ENCODE data around the gene LTBP4.

The LTBP4 gene

GRCh38 chr19:40677156-40677555 is 76.0 kb downstream of the LTBP4 start:
- no peaks in the 10 kb centered on the region for H3K9me3 ChIP-seq (ENCODE audit: control insufficient read depth, insufficient read depth, low read length)
- no peaks in the 10 kb centered on the region for H4K20me1 ChIP-seq (ENCODE audit: control insufficient read depth, insufficient read depth, low read depth, low read length)
- no peaks in the 10 kb centered on the region for H3K9me2 ChIP-seq (replicated peaks; ENCODE audit: control insufficient read depth, low read length)
- no peaks in the 10 kb centered on the region for H3K4me1 ChIP-seq (ENCODE audit: control insufficient read depth, low read length)
- H3K79me2 ChIP-seq (ENCODE audit: control insufficient read depth, low read length), result no peaks in the 10 kb centered on the region
- no peak overlapping the region for H3K4me2 ChIP-seq (ENCODE audit: low read length)
- H3K4me3 ChIP-seq (ENCODE audit: low read length), result no peak overlapping the region
- no peaks in the 10 kb centered on the region for H3K36me3 ChIP-seq (ENCODE audit: control insufficient read depth, low read length)
- H3K27me3 ChIP-seq (ENCODE audit: control insufficient read depth, low read length), result no peaks in the 10 kb centered on the region
- no peaks in the 10 kb centered on the region for H3F3A ChIP-seq (ENCODE audit: control insufficient read depth, insufficient read depth)
- no peak overlapping the region for H3K27ac ChIP-seq (ENCODE audit: low read depth, low read length)
- no peak for TF ChIP-seq EZH2phosphoT487 (IDR thresholded peaks at IDR 0.05; ENCODE audit: borderline replicate concordance, low read length)
- TF ChIP-seq CTCF (IDR thresholded peaks at IDR 0.05; ENCODE audit: low read depth, low read length, poor library complexity, severe bottlenecking), result no peak
